ENCODE results near the gene ATL2. TPM values are rescaled to one million over a fixed set of nuclear protein-coding genes. Genes with fewer than 3 reads are reported as not detected.

ATL2 gene
- 40.7 and 47.5 TPM in 2 replicates for total RNA-seq

DNA sequence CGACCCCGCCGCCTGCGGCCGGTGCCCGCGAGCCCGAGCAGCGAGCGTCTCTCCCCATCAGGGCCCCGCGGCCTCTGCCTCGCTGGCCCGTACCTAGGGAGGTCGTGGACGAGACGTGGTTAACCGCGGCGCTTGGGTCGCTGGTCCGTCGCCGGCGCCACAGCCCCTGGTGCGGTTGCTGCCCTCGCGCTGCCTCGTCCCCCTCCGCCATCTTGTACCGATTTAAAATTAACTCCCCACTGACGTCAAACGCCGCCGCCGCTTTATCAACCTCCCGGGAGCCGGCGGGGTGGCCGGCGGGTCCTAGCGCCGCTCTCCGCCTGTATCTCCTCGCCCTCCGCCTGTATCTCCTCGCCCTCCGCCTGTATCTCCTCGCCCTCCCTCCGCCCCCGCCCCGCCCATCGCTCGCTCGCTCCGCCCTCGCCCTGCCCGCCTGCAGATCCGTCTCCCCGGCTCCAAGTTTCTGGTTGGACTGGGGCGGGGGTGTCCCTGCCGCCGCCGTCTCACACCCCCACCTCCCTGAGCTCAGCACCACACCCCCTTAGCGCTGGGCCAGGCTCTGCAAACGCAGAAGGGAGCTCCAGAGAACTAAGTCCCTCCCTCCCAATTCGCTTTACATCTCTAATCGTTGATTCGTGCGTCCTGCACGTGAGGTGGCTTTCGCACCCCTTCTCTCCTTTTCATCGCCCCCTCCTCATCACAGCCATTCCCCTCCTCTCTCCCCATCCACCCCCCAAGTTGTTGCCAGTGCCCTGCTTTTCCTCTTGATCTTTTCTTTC lies at the start of gene ATL2:
Gene ATL2, minus strand, starts transcription at position 224 of the 779 bp plus-strand sequence. Its CDS starts 13 bp downstream, at position 211.

Other genes starting within 250 kb of the ATL2 start
- gene HNRNPLL, start 225.7 kb upstream of the ATL2 start, total RNA-seq, result 35.2 and 35.7 TPM in 2 replicates

Measured in smooth muscle cell of bladder (primary cell).